Naive thymus-derived CD4-positive, alpha-beta T cell (primary cell): Measurements from ENCODE around the gene TMEM134. TPM values are rescaled to one million over a fixed set of nuclear protein-coding genes. Genes with fewer than 3 reads are reported as not detected.

Experiments used
- ATAC-seq: fragments of 150-1000 bp; cut with Tn5 transposase; 2 replicates; pipeline ENCODE4 v1.10.0; 2021; ENCODE audit warnings: mild to moderate bottlenecking, moderate library complexity
- CTCF ChIA-PET: fragments of 350-600 bp; sonication (Branson Sonifier 250); formaldehyde crosslinking; loops from one replicate; lab custom pipeline; 2021; ENCODE audit warnings: antibody characterized with exemption; lab: Charles Lee
- POLR2A ChIA-PET: fragments of 350-600 bp; sonication (Branson Sonifier 250); formaldehyde crosslinking; loops from one replicate; lab custom pipeline; 2021; ENCODE audit warnings: antibody characterized with exemption, inconsistent platforms; lab: Charles Lee
- DNase-seq, 9 donors: peaks; one replicate each; pipeline versions ENCODE4 v3.0.0 to v3.0.0-alpha.2; 2020 to 2022; ENCODE audit warnings: mixed read lengths in 1 of 9
- H3K27ac ChIP-seq: one replicate; pipeline ENCODE4 v1.7.0; 2013; ENCODE audit warnings: mild to moderate bottlenecking, low read depth, low read length, moderate library complexity
- H3K27me3 ChIP-seq, 2 donors: one replicate each; pipeline ENCODE4 v1.7.0; 2013; ENCODE audit warnings: low read length in 2 of 2, mild to moderate bottlenecking in 2 of 2, moderate library complexity in 2 of 2; ENCODE audit not compliant: control insufficient read depth in 2 of 2, insufficient read depth in 2 of 2
- H3K36me3 ChIP-seq, 3 experiments: 1 replicate in 2 of 3; 2 replicates in 1 of 3; pipeline ENCODE4 v1.7.0; 2013; ENCODE audit warnings: low read length in 3 of 3, mild to moderate bottlenecking in 3 of 3, moderate library complexity in 1 of 3; ENCODE audit not compliant: insufficient read depth in 3 of 3, control insufficient read depth in 2 of 3
- H3K4me1 ChIP-seq, 2 donors: one replicate each; pipeline ENCODE4 v1.7.0; 2013; ENCODE audit warnings: low read length in 2 of 2, mild to moderate bottlenecking in 2 of 2, moderate library complexity in 1 of 2; ENCODE audit not compliant: control insufficient read depth in 2 of 2, insufficient read depth in 2 of 2
- H3K4me3 ChIP-seq: 2 replicates; pipeline ENCODE4 v1.7.0; 2013; ENCODE audit warnings: mild to moderate bottlenecking, low read length
- H3K9me3 ChIP-seq, 3 experiments: 1 replicate in 2 of 3; 2 replicates in 1 of 3; pipeline ENCODE4 v1.7.0; 2013; ENCODE audit warnings: low read length in 3 of 3; ENCODE audit not compliant: control insufficient read depth in 2 of 3
- H3K27ac Mint-ChIP-seq, 9 donors: one replicate each; pipeline ENCODE4 v1.8.0; 2020 to 2022; ENCODE audit warnings: mixed read lengths in 9 of 9, mild to moderate bottlenecking in 8 of 9, moderate library complexity in 5 of 9, inconsistent platforms in 2 of 9
- H3K27me3 Mint-ChIP-seq, 5 donors: one replicate each; pipeline ENCODE4 v1.8.0; 2021 to 2022; ENCODE audit warnings: mixed read lengths in 5 of 5, mild to moderate bottlenecking in 1 of 5
- H3K36me3 Mint-ChIP-seq, 5 donors: one replicate each; pipeline ENCODE4 v1.8.0; 2020 to 2022; ENCODE audit warnings: mixed read lengths in 5 of 5, mild to moderate bottlenecking in 3 of 5, inconsistent platforms in 1 of 5
- H3K4me1 Mint-ChIP-seq, 7 donors: one replicate each; pipeline ENCODE4 v1.8.0; 2020 to 2022; ENCODE audit warnings: mixed read lengths in 7 of 7, mild to moderate bottlenecking in 3 of 7, inconsistent platforms in 1 of 7
- H3K4me3 Mint-ChIP-seq, 10 donors: one replicate each; pipeline ENCODE4 v1.8.0; 2020 to 2022; ENCODE audit warnings: mild to moderate bottlenecking in 10 of 10, mixed read lengths in 10 of 10, moderate library complexity in 6 of 10, inconsistent platforms in 2 of 10
- H3K9me3 Mint-ChIP-seq, 11 donors: one replicate each; pipeline ENCODE4 v1.8.0; 2020 to 2022; ENCODE audit warnings: mixed read lengths in 11 of 11, mild to moderate bottlenecking in 4 of 11, inconsistent platforms in 1 of 11, moderate library complexity in 1 of 11
- intact Hi-C, 2 donors: fragments of 100-400 bp; cut with micrococcal nuclease; formaldehyde crosslinking; loops; one replicate each; pipeline ENCODE4 v1.15.1; 2023
- polyA plus RNA-seq, 2 donors: library from polyadenylated mRNA; unstranded; fragments of 300-500 nt; fragmentation: Illumina TruSeq; gene quantifications; one replicate each; pipeline ENCODE4 v1.2.3, GENCODE V29; 2021
- total RNA-seq, 6 experiments: library from RNA in 5 of 6; stranded (reverse) in 5 of 6; gene quantifications; 1 replicate in 5 of 6; 2 replicates in 1 of 6; pipeline ENCODE4 v1.2.3 and lab custom pipeline; 2021 to 2026

TMEM134 gene
- total and polyA plus RNA-seq, 7 experiments from 2014 or later: 52.4 to 143 (median 88.2) TPM

- Histone ChIP-seq H3K27me3 (no peaks in the 10 kb centered on the region), H3K9me3 (no peaks in the 10 kb centered on the region), H3K36me3 (no peaks in the 10 kb centered on the region), H3K27ac (peak overlapping the region; percentile 77), H3K4me1 (peaks cover 68 to 71% of the 10 kb centered on the region in 2 donors), H3K4me3 (peak overlapping the region; percentile 46)
- Mint-ChIP-seq H3K4me1 (peaks cover 37 to 76% (median 55%) of the 10 kb centered on the region in 7 donors), H3K27ac (peak overlapping the region in 8 of 9 donors; percentile 94 to 100 (median 98)), H3K4me3 (peak overlapping the region in 9 of 10 donors; percentile 81 to 96 (median 89)), H3K36me3 (peaks cover 0 to 6% (median 0%) of the 10 kb centered on the region in 5 donors), H3K9me3 (no peaks in the 10 kb centered on the region), H3K27me3 (peaks cover 0 to 25% (median 0%) of the 10 kb centered on the region in 5 donors)
- intact Hi-C loops: loop anchor here in 1 of 2 donors (1.0 kb wide), 6 partner anchors 8 to 91 kb away; partner anchors contain the start of genes CDK2AP2, PTPRCAP, RPS6KB2 and TMEM134
- ATAC-seq (no peak), DNase-seq (no peak)
- CTCF ChIA-PET: interaction anchor here (0.8 to 6.0 kb wide), 5 partner anchors 9 to 48 kb away, joined by 3 to 67 read pairs (median 8); partner anchors contain the start of genes PPP1CA, PTPRCAP and TBC1D10C
- POLR2A ChIA-PET: interaction anchor here (0.6 to 31.8 kb wide), 18 partner anchors 16 to 148 kb away, joined by 3 to 1530 read pairs (median 6); partner anchors contain the start of genes AIP, CABP4, CDK2AP2 and CORO1B
These were observed 51.6 kb downstream of the TMEM134 start for GRCh38 chr11:67417425-67417824.

- DNase-seq: peak in 8 of 9 donors; percentile 61 to 95 (median 92)
- H3K27me3 ChIP-seq: no peaks in the 10 kb centered on the region
- H3K9me3 Mint-ChIP-seq: no peaks in the 10 kb centered on the region
These were observed 52.4 kb downstream of the TMEM134 start for GRCh38 chr11:67416416-67417335.

GRCh38 chr11:67415501-67416304 is 53.3 kb downstream of the TMEM134 start, which contains the start of gene CARNS1:
CARNS1 (plus strand) TSS chr11:67415678; CDS start chr11:67416200, 522 bp downstream.
- peak within 1 kb of the TSS; percentile 77 for H3K27ac ChIP-seq
- Mint-ChIP-seq H3K36me3 (peaks cover 0 to 9% (median 0%) of the 10 kb centered on the region in 5 donors), H3K4me3 (peak within 1 kb of the TSS; percentile 44 to 99 (median 90)), H3K4me1 (peaks cover 43 to 87% (median 67%) of the 10 kb centered on the region in 7 donors), H3K27me3 (peaks cover 0 to 25% (median 0%) of the 10 kb centered on the region in 5 donors), H3K9me3 (no peaks in the 10 kb centered on the region), H3K27ac (peak within 1 kb of the TSS; percentile 18 to 100 (median 98))
- ChIA-PET POLR2A (interaction anchor here (1.4 to 31.8 kb wide), 6 partner anchors 18 to 92 kb away, joined by 5 to 1530 read pairs (median 132); partner anchors contain the start of genes AIP, CDK2AP2, POLD4 and PPP1CA), CTCF (interaction anchor here (0.6 to 6.0 kb wide), 3 partner anchors 13 to 177 kb away, joined by 3 to 67 read pairs (median 3); partner anchors contain the start of genes PPP1CA, TBC1D10C and TMEM134)
- peak within 1 kb of the TSS; percentile 46 for H3K4me3 ChIP-seq
- H3K27me3 ChIP-seq: no peaks in the 10 kb centered on the region
- H3K9me3 ChIP-seq: no peaks in the 10 kb centered on the region
- no peaks in the 10 kb centered on the region for H3K36me3 ChIP-seq
- DNase-seq (no peak), ATAC-seq (no peak)
- intact Hi-C loops: no loop called here
- H3K4me1 ChIP-seq: peaks cover 81 to 84% of the 10 kb centered on the region in 2 donors

More at GRCh38 chr11:67416416-67417335, 52.4 kb downstream of the TMEM134 start:
- H3K27ac ChIP-seq: peak overlapping the region; percentile 77
- ChIA-PET POLR2A (interaction anchor here (0.6 to 31.8 kb wide), 14 partner anchors 17 to 147 kb away, joined by 3 to 1530 read pairs (median 5); partner anchors contain the start of genes AIP, CABP4, CDK2AP2 and CORO1B), CTCF (interaction anchor here (0.6 to 6.0 kb wide), 4 partner anchors 14 to 178 kb away, joined by 3 to 67 read pairs (median 5); partner anchors contain the start of genes PPP1CA, RAD9A and TBC1D10C)
- H3K4me3 Mint-ChIP-seq: peak overlapping the region; percentile 51 to 96 (median 90)
- peak overlapping the region; percentile 42 to 100 (median 98) for H3K27ac Mint-ChIP-seq
- peak; percentile 71 for ATAC-seq
- peaks cover 39 to 82% (median 62%) of the 10 kb centered on the region in 7 donors for H3K4me1 Mint-ChIP-seq
- H3K4me3 ChIP-seq: peak overlapping the region; percentile 46
- H3K36me3 ChIP-seq: no peaks in the 10 kb centered on the region
- peaks cover 0 to 6% (median 0%) of the 10 kb centered on the region in 5 donors for H3K36me3 Mint-ChIP-seq
- H3K9me3 ChIP-seq: no peaks in the 10 kb centered on the region
- intact Hi-C loops: loop anchor here in 1 of 2 donors (1.0 kb wide), 6 partner anchors 7 to 92 kb away; partner anchors contain the start of genes CDK2AP2, PTPRCAP, RPS6KB2 and TMEM134
- H3K27me3 Mint-ChIP-seq: peaks cover 0 to 25% (median 0%) of the 10 kb centered on the region in 5 donors
- H3K4me1 ChIP-seq: peaks cover 75 to 78% of the 10 kb centered on the region in 2 donors

GRCh38 chr11:67413266-67413849 is 55.7 kb downstream of the TMEM134 start:
- DNase-seq: no peak
- peaks cover 0 to 19% (median 2%) of the 10 kb centered on the region in 5 donors for H3K36me3 Mint-ChIP-seq
- ChIA-PET POLR2A (interaction anchor here (0.6 to 31.8 kb wide), 15 partner anchors 7 to 145 kb away, joined by 3 to 1530 read pairs (median 7); partner anchors contain the start of genes AIP, PITPNM1, POLD4 and PPP1CA), CTCF (interaction anchor here (1.3 to 2.5 kb wide), 3 partner anchors 11 to 26 kb away, joined by 4 to 21 read pairs (median 5); partner anchors contain the start of genes PPP1CA, PTPRCAP and TBC1D10C)
- Histone ChIP-seq H3K36me3 (peaks cover 0 to 5% (median 0%) of the 10 kb centered on the region in 3 experiments), H3K27me3 (no peaks in the 10 kb centered on the region), H3K9me3 (no peaks in the 10 kb centered on the region), H3K4me1 (peaks cover 84 to 92% of the 10 kb centered on the region in 2 donors), H3K27ac (peak overlapping the region; percentile 35), H3K4me3 (no peak overlapping the region)
- peak overlapping the region in 9 of 10 donors; percentile 45 to 100 (median 61) for H3K4me3 Mint-ChIP-seq
- H3K9me3 Mint-ChIP-seq: no peaks in the 10 kb centered on the region
- H3K27me3 Mint-ChIP-seq: peaks cover 0 to 23% (median 0%) of the 10 kb centered on the region in 5 donors
- intact Hi-C loops: no loop called here
- peaks cover 42 to 92% (median 70%) of the 10 kb centered on the region in 7 donors for H3K4me1 Mint-ChIP-seq
- ATAC-seq: no peak
- H3K27ac Mint-ChIP-seq: peak overlapping the region; percentile 31 to 92 (median 75)

DNA sequence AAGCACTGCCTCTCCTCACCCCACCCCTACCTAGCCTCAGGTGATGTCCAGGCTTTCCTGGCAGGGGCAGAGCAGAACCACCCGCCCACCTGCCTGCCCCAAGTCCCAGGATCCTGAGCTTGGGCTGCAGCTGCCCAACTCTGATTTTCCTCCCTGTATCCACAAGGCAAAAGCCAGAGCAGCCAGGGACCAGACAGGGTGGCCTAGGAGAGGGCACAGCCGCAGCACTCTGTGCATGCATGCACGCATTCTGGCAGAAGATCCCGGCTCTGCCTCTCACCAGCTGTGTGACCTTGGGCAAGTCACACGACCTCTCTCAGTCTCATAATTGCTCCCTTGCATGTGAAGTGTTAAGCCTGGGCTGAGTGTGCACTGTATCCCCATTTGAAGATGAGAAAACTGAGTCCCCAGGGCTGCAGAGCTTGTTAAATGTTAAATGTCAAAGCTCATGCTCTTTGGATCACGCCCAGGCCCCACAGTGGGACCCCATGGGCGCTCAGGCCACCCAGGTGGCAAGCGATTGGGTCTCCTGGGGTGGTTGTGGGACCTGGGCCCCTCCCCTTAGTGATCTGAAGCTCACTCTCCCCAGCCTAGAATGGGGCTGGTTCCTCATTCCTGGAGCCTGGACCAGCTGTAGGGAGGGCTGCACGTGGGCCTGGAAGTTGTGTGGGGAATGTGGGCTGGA is 56.4 kb downstream of the TMEM134 start:
- peak overlapping the region; percentile 35 for H3K27ac ChIP-seq
- ATAC-seq: no peak
- Mint-ChIP-seq H3K27me3 (peaks cover 0 to 23% (median 0%) of the 10 kb centered on the region in 5 donors), H3K4me3 (peak overlapping the region in 8 of 10 donors; percentile 21 to 100 (median 62)), H3K4me1 (peaks cover 48 to 92% (median 71%) of the 10 kb centered on the region in 7 donors), H3K9me3 (no peaks in the 10 kb centered on the region), H3K36me3 (peaks cover 0 to 25% (median 3%) of the 10 kb centered on the region in 5 donors), H3K27ac (peak overlapping the region in 8 of 9 donors; percentile 32 to 98 (median 92))
- peaks cover 84 to 92% of the 10 kb centered on the region in 2 donors for H3K4me1 ChIP-seq
- no peak for DNase-seq
- ChIA-PET POLR2A (interaction anchor here (0.7 to 31.8 kb wide), 17 partner anchors 8 to 144 kb away, joined by 3 to 1530 read pairs (median 6); partner anchors contain the start of genes AIP, POLD4, PPP1CA and PTPRCAP), CTCF (interaction anchor here (0.9 to 2.5 kb wide), 4 partner anchors 10 to 70 kb away, joined by 3 to 21 read pairs (median 4); partner anchors contain the start of genes AIP, PPP1CA, PTPRCAP and TBC1D10C)
- no peaks in the 10 kb centered on the region for H3K9me3 ChIP-seq
- no peak overlapping the region for H3K4me3 ChIP-seq
- no peaks in the 10 kb centered on the region for H3K27me3 ChIP-seq
- intact Hi-C loops: no loop called here
- H3K36me3 ChIP-seq: peaks cover 0 to 5% (median 0%) of the 10 kb centered on the region in 3 experiments
